Activated naive CD4-positive, alpha-beta T cell treated with anti-CD3 and anti-CD28 coated beads, Interleukin-2, amount 50 U/mL, for 72 hours (primary cell): ENCODE data around the gene FIS1. TPM values are rescaled to one million over a fixed set of nuclear protein-coding genes. Genes with fewer than 3 reads are reported as not detected.
A peak's percentile ranks its signal among the peaks of the same experiment; 100 is the strongest.

Experiments
- ATAC-seq, 2 donors: fragments of 150-1000 bp; cut with Tn5 transposase; 2 replicates each; pipeline ENCODE4 v1.10.0; 2021; ENCODE audit warnings: mild to moderate bottlenecking in 2 of 2, moderate library complexity in 2 of 2
- DNase-seq, 2 donors: peaks; one replicate each; pipeline ENCODE4 v3.0.0; 2021 to 2022; ENCODE audit warnings: low spot score in 2 of 2
- H3K27ac Mint-ChIP-seq, 2 donors: one replicate each; pipeline ENCODE4 v1.8.0; 2022; ENCODE audit warnings: mild to moderate bottlenecking in 2 of 2, mixed read lengths in 2 of 2
- H3K36me3 Mint-ChIP-seq, 2 donors: one replicate each; pipeline ENCODE4 v1.8.0; 2022; ENCODE audit warnings: mixed read lengths in 2 of 2
- H3K9me3 Mint-ChIP-seq, 2 donors: one replicate each; pipeline ENCODE4 v1.8.0; 2022; ENCODE audit warnings: mixed read lengths in 2 of 2
- total RNA-seq, 2 donors: library from RNA; stranded (reverse); gene quantifications; one replicate each; pipeline ENCODE4 v1.2.3, GENCODE V29; 2022

Gene FIS1
- total RNA-seq, 2 donors from 2014 or later, result 70.0 to 74.8 TPM

DNA sequence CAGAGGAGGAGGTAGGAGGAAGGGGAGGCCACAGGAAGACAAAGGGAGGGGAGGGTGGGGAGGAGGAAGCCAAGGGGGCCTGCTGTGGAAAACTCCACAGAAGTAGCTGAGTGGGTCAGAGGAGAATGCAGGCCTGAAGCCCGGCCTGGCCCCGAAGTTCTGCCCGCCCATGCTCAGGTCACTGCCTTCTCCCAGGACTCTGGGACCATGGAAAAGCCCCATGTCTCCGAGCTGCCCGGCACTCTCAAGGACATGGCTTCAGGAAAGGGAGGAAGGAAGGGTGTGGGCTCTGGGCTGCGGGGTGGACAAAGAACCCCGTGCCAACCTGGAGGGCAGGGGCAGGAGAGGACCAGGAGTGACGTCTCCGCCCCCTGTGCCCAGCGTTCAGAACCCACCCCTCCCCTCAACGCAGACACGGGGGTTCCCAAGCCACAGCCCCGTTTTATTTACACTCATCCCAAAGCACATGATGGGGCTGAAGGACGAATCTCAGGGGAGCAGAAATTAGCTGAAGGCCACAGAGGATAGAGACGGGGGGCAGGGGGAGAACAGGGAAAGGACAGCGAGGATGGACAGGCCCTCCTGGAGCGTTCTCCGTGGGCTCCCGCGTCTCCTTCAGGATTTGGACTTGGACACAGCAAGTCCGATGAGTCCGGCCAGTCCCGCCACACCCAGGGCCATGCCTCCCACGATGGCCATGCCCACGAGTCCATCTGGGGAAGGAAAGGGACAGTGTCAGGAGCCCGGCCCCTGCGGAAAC is 5.5 kb downstream of the FIS1 start:
- no peak for ATAC-seq
- no peak overlapping the region for H3K27ac Mint-ChIP-seq
- H3K36me3 Mint-ChIP-seq, result no peaks in the 10 kb centered on the region
- DNase-seq, result no peak
- no peaks in the 10 kb centered on the region for H3K9me3 Mint-ChIP-seq

DNA sequence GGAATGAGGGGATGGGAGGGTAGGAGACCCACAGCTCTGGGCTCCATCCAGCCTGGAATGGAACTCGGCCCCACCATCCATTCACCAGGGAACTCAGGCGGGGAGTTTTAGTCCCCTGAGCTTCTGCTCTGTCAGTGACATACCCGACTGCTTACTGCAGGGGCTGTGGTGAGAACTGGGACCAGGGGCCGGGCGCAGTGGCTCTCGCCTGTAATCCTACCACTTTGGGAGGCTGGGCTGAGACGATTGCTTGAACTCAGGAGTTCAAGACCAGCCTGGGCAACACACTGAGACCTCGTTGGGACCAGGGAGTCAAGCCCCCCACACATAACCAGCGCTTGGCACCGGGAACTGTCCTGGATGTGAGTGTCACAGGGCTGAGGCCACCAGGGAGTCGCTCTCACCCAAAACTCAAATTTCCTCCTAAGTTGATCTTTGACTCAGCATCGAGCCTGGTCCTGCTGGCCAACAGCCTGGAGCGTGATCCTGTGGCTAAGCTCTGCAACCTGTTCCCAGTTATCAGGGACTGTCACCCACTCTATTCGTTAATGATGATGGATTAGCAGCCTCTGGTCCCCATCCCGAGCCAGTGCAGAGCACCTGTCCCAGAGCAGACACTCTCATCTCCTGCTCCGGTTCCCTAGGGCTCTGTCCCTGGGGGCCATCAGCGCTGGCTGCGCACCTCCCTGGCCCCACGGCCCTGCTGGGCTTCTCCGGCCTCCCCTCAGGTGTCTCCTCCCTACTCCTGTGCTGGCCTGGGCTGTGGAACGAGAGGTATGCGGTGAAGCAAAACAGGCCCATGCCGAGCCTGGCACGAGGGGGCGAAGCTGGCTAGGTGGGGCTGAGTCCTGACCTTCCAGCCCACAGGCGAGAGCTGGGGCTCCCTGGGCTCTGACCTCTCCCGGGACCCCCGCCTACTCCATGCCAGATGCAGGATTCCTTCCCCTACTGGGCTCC is 6.4 kb downstream of the FIS1 start:
- ATAC-seq (no peak), DNase-seq (no peak)
- Mint-ChIP-seq H3K27ac (no peak overlapping the region), H3K9me3 (no peaks in the 10 kb centered on the region), H3K36me3 (no peaks in the 10 kb centered on the region)

DNA sequence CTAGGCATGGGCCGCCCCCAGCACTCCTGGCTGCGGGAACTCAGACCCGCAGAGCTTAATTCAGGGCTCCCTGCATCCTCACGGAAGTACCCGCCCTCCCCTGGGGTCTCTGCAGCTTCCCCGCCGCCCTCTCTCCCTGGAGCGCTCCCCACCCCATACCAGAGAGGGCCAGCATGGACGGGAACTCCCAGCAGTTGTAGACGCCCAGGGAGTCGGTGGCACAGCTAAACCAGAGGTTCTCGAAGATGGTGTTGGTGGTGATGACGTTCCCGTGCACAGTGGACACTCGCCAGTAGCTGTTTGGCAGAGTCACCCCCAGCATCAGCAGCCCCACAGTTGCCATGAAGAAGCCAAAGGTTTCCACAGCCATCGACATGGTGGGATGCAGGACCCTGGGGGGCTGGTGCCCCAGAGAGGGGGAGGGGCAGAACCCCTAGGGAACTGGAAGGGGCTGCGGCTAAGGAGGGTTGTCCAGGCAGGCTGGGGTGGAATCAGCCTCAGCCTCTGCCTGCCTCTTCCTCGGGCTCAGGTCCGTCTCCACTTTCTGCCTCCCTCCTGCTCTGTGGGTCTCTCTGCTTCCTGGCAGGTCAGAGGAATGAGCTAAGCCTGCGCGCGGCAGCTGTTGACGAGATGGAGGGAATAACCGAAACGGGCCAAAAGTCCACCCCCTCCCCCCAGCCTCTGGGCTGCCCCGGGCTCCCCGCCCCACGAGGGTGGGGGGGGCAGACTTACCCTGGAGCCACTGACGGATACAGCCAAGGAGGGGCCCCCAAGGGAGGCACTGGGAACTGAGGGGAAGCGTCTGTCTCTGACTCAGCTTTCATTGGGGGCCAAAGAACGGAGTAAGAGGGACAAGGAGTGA is 7.4 kb downstream of the FIS1 start, which contains the start of gene CLDN15:
Gene CLDN15, minus strand, starts transcription at position 597 of the 862 bp plus-strand sequence. Its CDS starts 221 bp downstream, at position 376.
- no peak for ATAC-seq
- DNase-seq, result no peak
- Mint-ChIP-seq H3K27ac (peak within 1 kb of the TSS in 1 of 2 donors; percentile 24), H3K9me3 (no peaks in the 10 kb centered on the region), H3K36me3 (no peaks in the 10 kb centered on the region)

DNA sequence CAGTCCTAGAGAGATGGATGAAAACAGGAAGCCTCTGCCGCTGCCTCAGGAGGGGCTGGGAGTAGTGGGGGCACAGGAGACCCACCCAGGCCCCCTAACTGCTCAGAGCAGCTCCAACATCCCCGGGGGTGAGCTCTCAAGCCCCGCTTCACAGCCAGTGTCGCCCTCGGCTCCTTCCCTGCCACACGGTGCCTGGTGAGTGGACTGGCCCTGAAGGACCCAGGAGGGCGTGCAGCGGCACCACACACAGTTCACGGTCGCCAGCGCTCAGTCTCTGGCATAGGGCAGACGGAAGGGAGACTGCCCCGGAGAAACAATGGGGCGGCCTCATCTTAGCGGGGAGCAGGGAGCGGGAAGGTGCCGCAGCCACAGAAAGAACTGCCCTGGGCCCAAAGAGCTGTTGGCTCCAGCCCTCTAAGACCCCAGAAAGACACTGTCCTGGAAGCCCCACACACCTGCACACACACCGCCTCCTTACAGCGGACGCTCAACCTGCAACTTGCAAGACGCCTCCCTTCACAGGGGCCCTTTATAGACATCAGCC is 8.5 kb downstream of the FIS1 start:
- Mint-ChIP-seq H3K9me3 (no peaks in the 10 kb centered on the region), H3K27ac (no peak overlapping the region), H3K36me3 (no peaks in the 10 kb centered on the region)
- ATAC-seq (no peak), DNase-seq (no peak)

DNA sequence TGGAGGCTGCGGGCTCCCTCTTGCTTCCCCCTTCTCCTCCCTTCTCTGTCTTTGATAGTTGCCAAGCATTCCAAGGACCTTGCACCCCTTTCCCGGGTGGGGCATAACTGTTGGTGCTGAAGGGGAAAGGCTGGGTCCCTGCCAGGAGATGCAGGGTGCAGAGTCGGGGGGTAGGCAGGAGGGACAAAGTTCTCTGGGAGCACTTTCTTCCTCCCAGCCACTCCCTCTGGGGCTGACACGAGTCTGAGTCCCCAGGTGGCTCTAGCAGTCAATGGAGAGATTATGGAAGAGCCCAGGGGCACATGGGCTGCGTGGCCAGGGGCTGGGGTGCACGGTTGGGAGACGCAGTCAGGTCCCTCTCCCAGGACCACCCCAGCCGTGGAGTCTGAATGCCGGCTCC is 9.4 kb downstream of the FIS1 start:
- ATAC-seq, result no peak
- Mint-ChIP-seq H3K27ac (no peak overlapping the region), H3K36me3 (no peaks in the 10 kb centered on the region), H3K9me3 (no peaks in the 10 kb centered on the region)
- no peak for DNase-seq

DNA sequence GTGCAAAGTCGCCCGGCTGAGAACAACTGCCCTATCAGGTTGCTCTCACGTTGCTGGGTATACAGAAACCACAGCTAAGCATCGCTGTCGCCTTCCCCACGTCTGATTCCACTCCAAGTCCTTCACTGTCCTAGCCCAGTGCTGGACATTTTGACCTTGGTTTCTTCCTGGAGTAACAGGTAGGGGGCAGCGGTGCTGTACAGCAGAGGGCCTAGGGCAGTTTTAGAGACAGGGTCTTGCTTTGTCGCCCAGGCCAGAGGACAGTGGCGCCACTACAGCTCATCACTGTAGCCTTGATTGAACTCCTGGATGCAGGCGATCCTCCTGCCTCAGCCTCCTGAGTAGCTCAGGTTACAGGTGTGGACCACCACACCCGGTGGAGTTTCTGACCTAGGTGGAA is 9.8 kb downstream of the FIS1 start:
- H3K36me3 Mint-ChIP-seq, result no peaks in the 10 kb centered on the region
- DNase-seq, result no peak
- H3K9me3 Mint-ChIP-seq, result no peaks in the 10 kb centered on the region
- peak overlapping the region in 1 of 2 donors; percentile 74 for H3K27ac Mint-ChIP-seq
- no peak for ATAC-seq

DNA sequence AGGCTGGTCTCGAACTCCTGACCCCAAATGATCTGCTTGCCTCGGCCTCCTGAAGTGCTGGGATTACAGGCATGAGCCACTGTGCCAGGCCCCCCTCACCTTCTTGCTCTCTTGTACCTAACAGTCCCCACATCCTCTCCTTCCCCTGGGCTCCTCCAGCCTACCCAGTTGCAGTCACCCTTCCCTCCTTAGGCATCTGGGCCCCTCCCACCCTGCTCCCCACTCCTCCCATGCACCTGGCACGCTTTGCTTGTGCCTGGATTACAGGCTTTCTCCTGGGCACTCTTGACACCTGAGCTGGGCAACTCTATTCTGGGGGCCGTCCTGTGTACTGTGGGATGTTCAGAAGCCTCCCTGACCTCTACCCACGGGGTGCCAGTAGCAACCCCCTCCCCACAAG is 10.2 kb downstream of the FIS1 start:
- no peaks in the 10 kb centered on the region for H3K9me3 Mint-ChIP-seq
- DNase-seq, result no peak
- peak overlapping the region in 1 of 2 donors; percentile 74 for H3K27ac Mint-ChIP-seq
- ATAC-seq, result no peak
- no peaks in the 10 kb centered on the region for H3K36me3 Mint-ChIP-seq

DNA sequence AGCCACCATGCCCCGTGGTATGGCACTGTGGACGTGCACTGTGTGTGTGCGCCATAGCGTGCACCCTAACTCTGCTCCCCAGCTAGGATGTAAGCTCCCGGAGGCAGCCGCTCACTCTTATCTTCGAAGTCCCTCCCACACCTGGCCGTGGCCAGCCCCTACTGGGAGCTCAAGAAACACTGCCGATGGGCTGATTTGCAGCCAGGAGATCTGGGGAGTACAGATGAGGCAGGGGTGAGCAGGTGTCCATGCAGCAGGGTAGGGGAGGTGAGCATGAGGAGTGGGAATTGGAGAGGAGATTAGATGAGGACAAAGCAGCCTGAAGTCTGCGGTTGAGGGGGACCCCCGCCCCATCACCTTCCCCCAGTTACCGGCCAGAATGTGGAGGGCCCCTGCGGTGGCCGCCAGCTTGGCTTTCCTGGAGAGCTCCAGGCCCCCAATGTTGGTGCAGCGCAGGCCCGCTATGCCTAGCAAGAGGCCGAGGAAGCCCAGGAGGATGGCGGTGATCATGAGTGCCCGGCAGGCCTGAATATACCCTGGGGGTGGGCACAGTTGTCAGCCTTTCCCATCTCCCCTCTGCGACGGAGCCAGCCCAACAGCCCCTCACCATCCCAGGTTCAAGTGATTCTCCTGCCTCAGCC is 10.9 kb downstream of the FIS1 start:
- Mint-ChIP-seq H3K27ac (peak overlapping the region in 1 of 2 donors; percentile 44), H3K9me3 (no peaks in the 10 kb centered on the region), H3K36me3 (no peaks in the 10 kb centered on the region)
- ATAC-seq, result no peak
- DNase-seq, result no peak

DNA sequence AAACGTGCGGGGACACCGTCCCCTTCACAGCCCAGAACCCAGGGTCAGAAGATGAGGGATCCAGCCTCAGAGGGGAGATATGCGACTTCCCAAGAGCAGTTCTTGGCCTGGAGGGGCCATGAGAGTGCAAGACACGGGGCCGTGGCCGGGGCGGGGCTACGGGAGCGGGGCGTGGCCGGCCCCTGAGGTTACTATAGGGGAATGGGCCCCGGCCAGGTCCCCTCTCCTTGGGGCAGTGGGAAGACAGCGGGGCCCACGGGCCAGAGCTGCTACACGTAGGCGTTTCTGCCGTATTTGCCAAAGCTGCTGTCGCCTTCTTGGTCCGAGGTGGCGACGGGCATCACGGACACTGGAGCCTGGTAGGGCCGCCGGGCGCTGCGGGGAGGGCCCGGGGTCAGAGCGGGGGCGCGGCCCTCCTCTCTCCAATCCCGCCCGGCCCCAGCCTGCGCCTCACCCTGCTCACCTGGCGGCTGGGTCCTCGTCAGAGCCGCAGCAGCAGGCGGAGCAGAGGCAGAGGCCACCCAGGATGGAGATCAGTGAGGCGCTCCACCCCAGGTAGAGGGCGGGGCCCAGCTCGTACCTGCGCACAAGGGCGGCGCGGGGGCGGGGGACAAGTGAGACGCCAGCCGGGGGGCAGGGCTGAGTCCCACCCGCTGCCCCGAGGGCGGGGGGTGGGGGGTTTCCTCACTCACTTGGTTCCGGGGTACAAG is 12.6 kb downstream of the FIS1 start:
- DNase-seq (no peak), ATAC-seq (no peak)
- Mint-ChIP-seq H3K9me3 (no peaks in the 10 kb centered on the region), H3K36me3 (no peaks in the 10 kb centered on the region), H3K27ac (no peak overlapping the region)

DNA sequence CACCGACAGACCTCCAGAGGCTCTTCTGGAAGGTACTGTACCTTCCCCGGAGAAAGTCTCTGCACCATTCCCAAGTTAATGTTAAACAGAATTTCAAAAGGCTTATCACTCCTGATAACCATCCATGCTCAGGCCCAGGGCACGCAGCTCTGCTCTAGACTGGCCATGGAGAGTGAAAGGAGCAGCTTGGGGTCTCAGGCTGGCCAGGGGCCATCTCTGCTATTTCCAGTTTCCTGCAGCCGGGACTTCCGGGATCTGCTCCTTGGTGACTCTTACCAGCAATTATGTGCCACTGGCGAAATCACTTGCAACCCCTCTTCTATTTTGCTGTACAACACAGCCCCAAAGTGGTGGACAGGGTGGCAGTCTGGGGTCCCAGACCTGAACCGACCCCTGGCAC is 13.2 kb downstream of the FIS1 start:
- ATAC-seq (no peak), DNase-seq (no peak)
- Mint-ChIP-seq H3K9me3 (no peaks in the 10 kb centered on the region), H3K36me3 (no peaks in the 10 kb centered on the region), H3K27ac (peak overlapping the region in 1 of 2 donors; percentile 68)

DNA sequence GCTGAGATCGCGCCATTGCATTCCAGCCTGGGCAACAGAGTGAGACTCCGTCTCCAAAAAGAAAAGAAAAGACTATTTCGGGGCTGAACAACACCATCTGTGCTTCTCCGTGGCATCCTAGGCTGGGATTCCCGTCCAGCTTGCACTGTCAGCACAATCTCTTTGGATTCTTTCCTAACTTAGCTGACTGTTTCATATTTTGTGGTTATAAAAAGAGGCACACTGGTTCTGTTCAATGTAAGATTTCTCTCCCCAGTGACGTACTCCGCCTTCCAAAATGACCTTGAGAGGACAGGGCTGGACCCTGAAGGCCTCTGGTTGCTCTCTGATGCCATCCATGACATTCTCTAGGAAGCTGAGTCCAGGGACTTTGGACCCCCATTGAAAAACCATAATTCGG is 18.2 kb downstream of the FIS1 start:
- no peak for ATAC-seq
- H3K36me3 Mint-ChIP-seq, result peaks cover 0 to 14% of the 10 kb centered on the region in 2 donors
- no peak for DNase-seq
- no peak overlapping the region for H3K27ac Mint-ChIP-seq
- no peaks in the 10 kb centered on the region for H3K9me3 Mint-ChIP-seq

DNA sequence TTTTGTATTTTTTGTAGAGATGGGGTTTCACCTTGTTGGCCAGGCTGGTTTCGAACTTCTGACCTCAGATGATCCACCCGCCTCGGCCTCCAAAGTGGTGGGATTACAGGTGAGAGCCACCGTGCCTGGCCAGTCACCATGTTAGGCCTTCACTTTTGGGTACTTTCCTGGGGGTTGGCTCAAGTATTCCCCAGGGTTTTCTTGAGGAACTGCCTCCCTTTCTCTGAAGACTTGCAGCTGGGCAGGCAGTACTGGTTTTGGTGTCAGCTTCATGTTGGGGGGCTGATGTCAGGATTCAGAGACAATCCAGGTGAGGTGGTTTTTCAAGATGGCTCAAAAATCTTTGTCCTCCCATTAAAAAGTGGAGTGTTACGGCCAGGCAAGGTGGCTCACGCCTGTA is 19.2 kb downstream of the FIS1 start:
- no peak for ATAC-seq
- DNase-seq, result no peak
- peaks cover 0 to 14% of the 10 kb centered on the region in 2 donors for H3K36me3 Mint-ChIP-seq
- no peaks in the 10 kb centered on the region for H3K9me3 Mint-ChIP-seq
- H3K27ac Mint-ChIP-seq, result no peak overlapping the region

DNA sequence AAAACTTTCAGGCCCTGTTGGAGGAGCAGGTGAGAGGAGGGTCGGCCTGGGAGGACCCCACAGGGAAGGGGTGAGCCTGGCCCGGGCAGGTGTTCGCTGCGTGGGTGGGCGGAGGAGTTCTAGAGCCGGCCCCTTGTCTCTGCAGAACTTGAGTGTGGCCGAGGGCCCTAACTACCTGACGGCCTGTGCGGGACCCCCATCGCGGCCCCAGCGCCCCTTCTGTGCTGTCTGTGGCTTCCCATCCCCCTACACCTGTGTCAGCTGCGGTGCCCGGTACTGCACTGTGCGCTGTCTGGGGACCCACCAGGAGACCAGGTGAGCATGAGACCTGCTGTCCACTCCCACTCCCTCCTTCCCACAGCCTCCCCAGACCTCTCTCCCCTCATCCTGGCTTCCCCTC is 21.4 kb downstream of the FIS1 start:
- no peak for DNase-seq
- Mint-ChIP-seq H3K27ac (peak overlapping the region in 1 of 2 donors; percentile 39), H3K9me3 (no peaks in the 10 kb centered on the region), H3K36me3 (peaks cover 0 to 14% of the 10 kb centered on the region in 2 donors)
- ATAC-seq, result no peak

DNA sequence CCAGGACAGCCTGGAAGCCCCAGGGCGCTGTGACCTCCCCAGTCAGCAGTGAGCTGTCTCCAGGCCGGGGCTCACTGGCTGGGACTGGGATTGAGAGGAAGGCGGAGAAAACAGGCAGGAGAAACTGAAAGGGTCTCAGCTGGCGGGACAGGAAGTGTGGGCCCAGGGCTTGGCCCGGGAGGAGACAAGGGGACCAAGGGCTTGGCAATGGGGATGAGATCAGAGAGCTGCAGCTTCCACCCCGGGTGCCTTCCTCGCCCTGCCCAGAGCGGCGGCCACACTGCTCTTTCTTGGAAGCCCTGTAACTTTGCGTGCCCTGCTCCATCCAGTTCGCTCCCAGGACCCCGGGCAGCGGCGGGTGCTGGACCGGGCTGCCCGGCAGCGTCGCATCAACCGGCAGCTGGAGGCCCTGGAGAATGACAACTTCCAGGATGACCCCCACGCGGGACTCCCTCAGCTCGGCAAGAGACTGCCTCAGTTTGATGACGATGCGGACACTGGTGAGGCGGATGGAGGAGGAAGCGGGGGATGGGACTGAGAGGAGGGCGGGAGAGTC is 22.5 kb downstream of the FIS1 start:
- no peak for DNase-seq
- Mint-ChIP-seq H3K36me3 (peaks cover 6 to 21% of the 10 kb centered on the region in 2 donors), H3K27ac (peak overlapping the region; percentile 39 to 82), H3K9me3 (no peaks in the 10 kb centered on the region)
- ATAC-seq, result no peak

DNA sequence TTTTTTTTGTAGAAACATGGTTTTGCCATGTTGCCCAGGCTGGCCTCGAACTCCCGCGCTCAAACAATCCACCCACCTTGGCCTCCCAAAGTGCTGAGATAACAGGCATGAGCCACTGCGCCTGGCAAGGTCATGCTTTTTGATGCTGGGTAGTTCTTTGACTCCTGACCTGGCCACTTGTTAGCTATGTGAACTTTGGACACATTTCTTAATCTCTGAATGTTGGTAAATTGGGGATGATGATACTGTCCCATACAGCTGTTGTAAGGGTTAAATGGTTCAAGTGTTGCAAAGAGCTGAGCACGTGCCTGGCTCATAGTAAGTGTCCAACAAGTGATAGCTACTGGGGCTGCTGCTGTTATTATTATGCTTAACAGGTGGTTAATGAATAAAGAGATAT is 24.6 kb downstream of the FIS1 start:
- ATAC-seq, result no peak
- no peak for DNase-seq
- peak overlapping the region in 1 of 2 donors; percentile 81 for H3K27ac Mint-ChIP-seq
- no peaks in the 10 kb centered on the region for H3K9me3 Mint-ChIP-seq
- H3K36me3 Mint-ChIP-seq, result peaks cover 18 to 30% of the 10 kb centered on the region in 2 donors
